Kidney (tissue), 14 donors: ENCODE measurements around the gene KIAA1328. TPM values are rescaled to one million over a fixed set of nuclear protein-coding genes. Genes with fewer than 3 reads are reported as not detected.

Experiments
- DNase-seq, 5 donors: peaks; one replicate each; pipeline ENCODE4 v3.0.0-alpha.2; 2013 to 2020
- FAIRE-seq: peaks from 2 replicates; lab custom pipeline; 2012; peaks lifted over from hg19 to GRCh38; lab: Jason Lieb, UNC
- H3K27ac ChIP-seq, 2 donors: one replicate each; pipeline ENCODE4 v1.7.0; 2013; ENCODE audit warnings: low read depth in 2 of 2, low read length in 2 of 2, inconsistent platforms in 1 of 2
- H3K27me3 ChIP-seq: one replicate; pipeline ENCODE4 v1.7.1; 2013; ENCODE audit warnings: low read length, inconsistent platforms; ENCODE audit not compliant: control insufficient read depth, insufficient read depth
- H3K36me3 ChIP-seq, 3 donors: one replicate each; pipeline versions ENCODE4 v1.7.0 to v1.7.1; 2013; ENCODE audit warnings: low read length in 3 of 3, control low read depth in 1 of 3, inconsistent platforms in 1 of 3; ENCODE audit not compliant: insufficient read depth in 3 of 3, control insufficient read depth in 2 of 3
- H3K4me1 ChIP-seq, 3 donors: one replicate each; pipeline versions ENCODE4 v1.7.0 to v1.7.1; 2013; ENCODE audit warnings: low read length in 3 of 3, inconsistent platforms in 1 of 3, low read depth in 1 of 3; ENCODE audit not compliant: control insufficient read depth in 2 of 3, insufficient read depth in 2 of 3
- H3K4me3 ChIP-seq, 3 donors: one replicate each; pipeline versions ENCODE4 v1.7.0 to v1.8.1; 2013; ENCODE audit warnings: low read length in 3 of 3, control low read depth in 1 of 3, inconsistent platforms in 1 of 3
- H3K9ac ChIP-seq, 3 donors: one replicate each; pipeline versions ENCODE4 v1.7.0 to v1.7.1; 2013; ENCODE audit warnings: low read length in 3 of 3, control low read depth in 1 of 3, inconsistent platforms in 1 of 3
- H3K9me3 ChIP-seq, 3 donors: one replicate each; pipeline versions ENCODE4 v1.7.0 to v1.7.1; 2013; ENCODE audit warnings: low read length in 3 of 3, control low read depth in 1 of 3, inconsistent platforms in 1 of 3; ENCODE audit not compliant: control insufficient read depth in 2 of 3, insufficient read depth in 1 of 3
- intact Hi-C: fragments of 100-400 bp; cut with DNase I; formaldehyde crosslinking; loops from one replicate; pipeline ENCODE4 v1.11.1; 2022
- polyA plus RNA-seq: library from polyadenylated mRNA; stranded (reverse); fragments of 350-450 nt; fragmentation: Illumina TruSeq; extraction: RNeasy Lipid Tissue Mini Kit (QIAGEN cat#74804); gene quantifications from one replicate; pipeline ENCODE4 v1.2.3, GENCODE V29; 2014; ENCODE audit warnings: low read depth, low replicate concordance; ENCODE audit not compliant: insufficient read depth
- total RNA-seq: library from RNA; stranded (reverse); fragmentation: NEBNext Ultra II Directional; extraction: Animal tissue kit (Norgen Biotek cat#: 25700); gene quantifications from one replicate; pipeline ENCODE4 v1.2.1, GENCODE V29; 2021
- TF ChIP-seq, protein P1 (sequence below): IDR thresholded peaks from 3 replicates; pipeline ENCODE4 v1.5.1; 2012; ENCODE audit warnings: mild to moderate bottlenecking, moderate library complexity, borderline replicate concordance; ENCODE audit not compliant: insufficient read depth; ENCODE audit errors: extremely low read depth
- donor health status: control.
- donor health status: control.
- donor health status: control.
- donor health status: control.
- donor health status: control.
- donor health status: DM: yes; HTN: yes; CAD: no.
- donor health status: Normal renal cell carcinoma (clear cell type).

KIAA1328 gene
- total and polyA plus RNA-seq, 2 donors from 2014 or later: 2.7 to 11.6 TPM

DNA sequence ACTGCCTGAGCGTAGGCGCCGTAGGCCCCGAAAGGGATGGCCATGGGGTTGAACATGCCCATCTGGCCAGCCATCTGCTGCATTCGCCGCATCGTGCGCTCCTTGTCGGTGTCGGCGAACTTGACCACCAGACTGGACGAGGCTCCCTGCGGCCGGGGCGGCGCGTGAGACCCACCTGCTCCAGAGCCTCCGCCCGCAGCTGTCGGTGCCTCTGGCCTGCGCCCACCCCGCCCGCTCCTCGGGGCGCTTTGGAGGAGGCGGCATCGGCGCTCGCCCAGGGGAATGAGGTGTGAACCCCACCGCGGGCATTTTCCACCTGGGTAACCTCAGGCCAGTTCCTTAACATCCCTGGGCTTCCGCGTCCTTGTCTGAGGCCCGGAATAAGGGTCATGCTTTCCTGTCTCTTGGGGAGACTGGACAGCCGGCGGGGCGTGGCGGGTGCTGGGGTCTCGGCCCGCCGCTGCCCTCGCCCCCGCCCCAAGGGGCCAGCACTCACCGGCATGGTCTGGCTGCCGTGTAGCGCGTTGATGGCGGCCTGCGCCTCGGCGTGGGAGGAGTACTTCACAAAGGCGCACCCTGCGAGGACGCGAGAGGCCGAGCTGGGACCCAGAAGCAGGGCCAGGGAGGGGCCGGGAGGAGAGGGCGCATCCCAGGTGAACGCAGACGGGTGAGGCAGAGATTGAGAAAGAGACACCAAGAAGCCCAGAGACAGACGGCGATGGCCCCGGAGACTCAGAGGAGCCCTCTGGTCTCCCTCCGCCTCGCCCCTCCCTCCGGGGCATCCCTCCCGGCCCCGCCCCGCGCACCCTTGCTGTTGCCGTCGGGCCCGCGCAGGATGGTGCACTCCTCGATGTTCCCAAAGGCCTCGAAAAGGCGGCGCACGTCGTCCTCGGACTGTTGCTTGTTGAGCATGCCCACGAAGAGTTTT, 445.6 kb downstream of the KIAA1328 start:
- Histone ChIP-seq H3K27ac (no peak overlapping the region), H3K4me3 (no peak overlapping the region), H3K4me1 (no peaks in the 10 kb centered on the region), H3K9me3 (no peaks in the 10 kb centered on the region), H3K27me3 (peaks cover 7% of the 10 kb centered on the region), H3K36me3 (no peaks in the 10 kb centered on the region), H3K9ac (no peak overlapping the region)
- no peak for FAIRE-seq
- intact Hi-C loops: no loop called here
- TF ChIP-seq, protein P1, sequence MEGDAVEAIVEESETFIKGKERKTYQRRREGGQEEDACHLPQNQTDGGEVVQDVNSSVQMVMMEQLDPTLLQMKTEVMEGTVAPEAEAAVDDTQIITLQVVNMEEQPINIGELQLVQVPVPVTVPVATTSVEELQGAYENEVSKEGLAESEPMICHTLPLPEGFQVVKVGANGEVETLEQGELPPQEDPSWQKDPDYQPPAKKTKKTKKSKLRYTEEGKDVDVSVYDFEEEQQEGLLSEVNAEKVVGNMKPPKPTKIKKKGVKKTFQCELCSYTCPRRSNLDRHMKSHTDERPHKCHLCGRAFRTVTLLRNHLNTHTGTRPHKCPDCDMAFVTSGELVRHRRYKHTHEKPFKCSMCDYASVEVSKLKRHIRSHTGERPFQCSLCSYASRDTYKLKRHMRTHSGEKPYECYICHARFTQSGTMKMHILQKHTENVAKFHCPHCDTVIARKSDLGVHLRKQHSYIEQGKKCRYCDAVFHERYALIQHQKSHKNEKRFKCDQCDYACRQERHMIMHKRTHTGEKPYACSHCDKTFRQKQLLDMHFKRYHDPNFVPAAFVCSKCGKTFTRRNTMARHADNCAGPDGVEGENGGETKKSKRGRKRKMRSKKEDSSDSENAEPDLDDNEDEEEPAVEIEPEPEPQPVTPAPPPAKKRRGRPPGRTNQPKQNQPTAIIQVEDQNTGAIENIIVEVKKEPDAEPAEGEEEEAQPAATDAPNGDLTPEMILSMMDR: no peak
- no peak for DNase-seq

DNA sequence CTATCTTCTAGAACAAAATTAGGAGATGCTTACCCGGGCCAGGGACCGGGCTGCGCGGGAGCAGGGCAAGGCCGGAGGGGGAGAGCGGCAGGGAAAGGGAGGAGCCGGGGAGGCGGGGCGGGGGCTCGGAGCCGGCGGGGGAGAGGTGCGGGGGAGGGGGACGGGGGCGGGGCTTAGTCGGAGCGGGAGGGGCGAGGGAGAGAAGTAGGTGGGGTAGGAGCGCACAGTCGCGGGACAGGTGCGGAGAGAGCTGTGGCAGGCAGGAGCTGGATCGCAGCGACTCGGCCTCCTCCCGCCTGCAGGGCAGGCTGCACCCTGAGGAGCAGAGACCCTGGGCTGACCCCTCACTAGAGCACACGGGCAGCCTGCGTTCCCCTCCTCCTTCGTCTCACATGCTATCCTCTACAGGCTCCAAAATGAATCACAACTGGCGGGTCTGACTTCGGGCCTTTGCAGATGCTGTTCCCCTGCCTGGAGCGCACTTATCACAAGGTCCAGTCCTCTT, 446.4 kb downstream of the KIAA1328 start:
- no peaks in the 10 kb centered on the region for H3K36me3 ChIP-seq

DNA sequence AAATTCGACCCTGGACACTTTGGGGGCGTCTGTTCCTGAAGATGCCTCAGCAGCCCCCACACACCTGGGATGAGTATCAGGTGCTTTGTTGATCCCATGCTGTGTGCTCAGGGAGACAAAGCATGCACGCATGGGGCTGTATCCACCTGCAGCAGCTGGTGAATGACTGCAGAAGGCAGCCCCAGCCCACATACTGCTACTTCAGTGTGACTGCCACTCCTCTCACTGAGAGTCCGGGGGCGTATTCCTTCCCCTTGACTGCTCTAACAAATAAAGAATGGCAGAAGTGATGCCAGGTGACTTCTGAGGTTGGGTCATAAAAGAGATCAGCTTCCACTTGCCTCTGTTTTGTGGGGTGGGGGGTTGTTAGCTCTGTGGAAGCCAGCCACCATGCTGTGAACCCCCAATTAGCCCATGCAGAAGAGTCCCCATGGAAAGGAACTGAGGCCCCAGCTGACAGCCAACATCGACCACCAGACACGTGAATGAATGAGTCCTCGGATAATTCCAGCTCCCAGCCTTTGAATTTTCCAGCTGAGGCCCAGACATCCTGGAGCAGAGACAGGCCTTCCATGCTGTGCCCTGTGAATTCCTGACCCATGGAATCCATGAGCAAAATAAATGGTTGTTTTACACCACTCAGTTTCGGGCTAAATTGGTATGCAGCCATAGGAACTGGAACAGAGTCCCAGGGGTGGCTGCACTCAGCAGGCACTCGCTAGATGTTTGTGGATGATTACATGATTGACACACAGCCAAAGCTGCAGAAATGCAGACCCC, 447.4 kb downstream of the KIAA1328 start:
- DNase-seq (no peak), FAIRE-seq (no peak)
- Histone ChIP-seq H3K36me3 (no peaks in the 10 kb centered on the region), H3K27ac (no peak overlapping the region), H3K9me3 (no peaks in the 10 kb centered on the region), H3K4me1 (no peaks in the 10 kb centered on the region), H3K4me3 (no peak overlapping the region), H3K9ac (no peak overlapping the region), H3K27me3 (peaks cover 7% of the 10 kb centered on the region)
- intact Hi-C loops: no loop called here
- TF ChIP-seq, protein P1: no peak

More for the DNA sequence above, 446.4 kb downstream of the KIAA1328 start:
- H3K9ac ChIP-seq: no peak overlapping the region
- no peak for FAIRE-seq
- intact Hi-C loops: no loop called here
- peaks cover 7% of the 10 kb centered on the region for H3K27me3 ChIP-seq
- TF ChIP-seq, protein P1: no peak
- H3K4me3 ChIP-seq: no peak overlapping the region
- no peak for DNase-seq
- H3K4me1 ChIP-seq: no peaks in the 10 kb centered on the region
- H3K27ac ChIP-seq: no peak overlapping the region
- H3K9me3 ChIP-seq: no peaks in the 10 kb centered on the region
